GM23248 (cell line): ENCODE results near the gene ACAN.

Experiments
- EZH2 ChIP-seq: fragments of 200-600 bp; sonication (generic); IDR thresholded peaks from 2 replicates; pipeline ENCODE4 v1.6.1; 2018; ENCODE audit warnings: antibody characterized with exemption, mild to moderate bottlenecking; ENCODE audit not compliant: insufficient read depth, poor library complexity, severe bottlenecking
- EZH2phosphoT487 ChIP-seq: fragments of 200-600 bp; sonication (generic); IDR thresholded peaks from 2 replicates; pipeline ENCODE4 v1.6.1; 2018; ENCODE audit warnings: antibody characterized with exemption, moderate library complexity, mild to moderate bottlenecking, low read depth; ENCODE audit not compliant: insufficient read depth

DNA sequence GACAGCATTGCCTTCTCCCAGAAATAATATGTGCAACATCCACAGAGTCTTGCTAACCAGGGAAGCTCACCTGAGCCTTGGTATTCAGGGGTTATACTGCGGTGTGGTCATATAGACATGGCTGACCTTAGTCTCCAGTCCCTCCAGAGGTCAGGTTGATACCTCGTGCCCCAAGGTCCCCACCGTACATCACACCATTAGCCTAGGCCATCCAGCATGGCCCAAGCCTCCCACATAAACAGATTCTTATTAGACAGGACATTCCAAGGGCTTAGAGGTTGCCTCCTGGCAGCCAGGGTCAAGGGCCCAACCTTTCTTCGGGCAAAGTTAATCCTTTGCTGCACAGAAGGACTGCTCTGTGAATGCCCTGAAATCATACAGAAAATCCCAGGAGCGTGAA, 18.8 kb downstream of the ACAN start:
- TF ChIP-seq EZH2 (no peak), EZH2phosphoT487 (no peak)
